ENCODE measurements around the gene PARD3.
"Not testable (repeated sequence)": the region's sequence is repeated elsewhere in the genome, so short reads cannot be mapped to it uniquely, and the experiment has no call there.

The PARD3 gene

GRCh38 chr10:34762603-34763299 is 52.3 kb downstream of the PARD3 start:
- DNase-seq: no peak

DNA sequence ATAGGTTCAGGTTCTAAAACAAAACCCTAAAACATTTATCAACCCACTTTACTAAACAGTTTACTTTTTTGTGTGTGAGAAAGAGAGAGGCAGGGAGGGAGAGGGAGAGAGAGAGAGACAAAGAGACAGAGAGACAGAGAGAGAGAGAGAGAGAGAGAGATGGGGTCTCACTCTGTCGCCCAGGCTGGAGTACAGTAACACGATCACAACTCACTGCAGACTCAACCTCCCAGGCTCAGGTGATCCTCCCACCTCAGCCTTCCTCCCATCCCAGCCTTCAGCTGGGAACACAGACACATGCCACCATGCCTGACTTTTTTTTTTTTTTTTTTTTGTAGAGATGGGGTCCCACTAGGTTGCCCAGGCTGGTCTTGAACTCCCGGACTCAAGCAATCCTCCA is 52.9 kb downstream of the PARD3 start:
- no peak for DNase-seq

DNA sequence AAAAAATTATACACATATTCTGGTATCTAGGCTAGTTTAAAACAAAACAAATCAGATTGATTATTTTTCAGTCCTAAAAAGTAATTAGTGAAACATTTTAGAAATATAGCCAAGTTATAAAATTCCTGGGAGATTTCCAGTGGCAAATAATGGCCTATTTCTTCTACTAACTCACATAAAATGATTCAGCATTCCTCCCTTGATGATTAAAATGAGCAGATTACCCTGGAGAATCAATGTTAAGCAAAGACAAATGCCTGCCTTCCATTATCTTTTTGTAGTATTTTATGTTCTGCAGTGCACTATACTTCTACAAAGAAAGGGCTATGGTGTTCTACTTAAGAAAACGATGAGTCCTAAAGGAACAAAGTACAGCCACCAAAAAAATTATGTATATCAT is 53.6 kb downstream of the PARD3 start:
- DNase-seq: no peak

- no peak for DNase-seq
These were observed 54.5 kb downstream of the PARD3 start for GRCh38 chr10:34760606-34761005.

DNA sequence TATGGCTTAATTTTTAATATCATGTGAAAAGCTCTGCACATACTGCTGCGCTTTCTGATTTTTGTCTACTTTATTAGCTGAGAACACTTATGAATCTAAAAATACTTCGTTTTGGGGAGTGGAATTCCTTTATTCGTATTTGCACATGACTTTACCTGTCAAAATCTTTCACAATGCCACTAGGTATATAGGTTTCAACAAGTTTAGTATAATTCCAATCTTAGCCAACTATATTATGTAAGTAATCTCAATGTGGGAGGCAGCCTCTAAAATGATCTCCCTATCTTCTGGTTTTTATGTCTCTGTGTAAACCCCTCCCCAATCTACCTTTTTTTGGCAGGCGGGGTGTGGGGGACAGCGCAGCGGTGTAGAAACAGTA is 55.3 kb downstream of the PARD3 start:
- DNase-seq: no peak

DNA sequence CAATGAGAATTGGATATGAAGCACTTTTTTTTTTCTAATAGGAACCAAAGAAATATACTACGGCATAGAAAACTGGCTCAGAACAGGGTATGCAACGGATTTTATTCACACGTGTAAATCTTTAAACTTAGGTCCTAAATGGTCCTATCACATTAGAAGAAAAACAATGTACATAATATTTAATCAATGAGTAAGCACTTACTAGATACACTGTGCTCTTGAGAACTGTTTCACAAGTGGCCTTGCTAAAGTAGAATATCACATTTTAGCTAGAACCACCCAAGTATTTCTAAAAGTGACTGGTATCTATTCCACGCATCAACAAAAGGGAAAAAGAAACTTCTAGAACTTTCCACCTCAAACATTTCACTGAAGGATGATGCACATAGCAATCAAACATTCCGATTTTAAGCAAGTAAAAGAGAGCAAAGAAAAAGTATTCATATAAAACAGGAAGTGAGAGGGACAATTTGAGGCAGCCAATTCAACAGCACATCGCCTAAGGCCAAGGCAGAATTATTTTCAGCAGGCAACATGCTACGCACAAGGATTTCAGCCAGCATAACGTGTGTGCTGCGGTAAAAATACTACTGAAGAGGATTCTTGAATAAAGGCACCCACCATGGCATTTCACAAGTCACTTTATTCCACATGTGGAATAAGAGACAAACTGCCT is 55.8 kb downstream of the PARD3 start:
- DNase-seq: no peak

DNA sequence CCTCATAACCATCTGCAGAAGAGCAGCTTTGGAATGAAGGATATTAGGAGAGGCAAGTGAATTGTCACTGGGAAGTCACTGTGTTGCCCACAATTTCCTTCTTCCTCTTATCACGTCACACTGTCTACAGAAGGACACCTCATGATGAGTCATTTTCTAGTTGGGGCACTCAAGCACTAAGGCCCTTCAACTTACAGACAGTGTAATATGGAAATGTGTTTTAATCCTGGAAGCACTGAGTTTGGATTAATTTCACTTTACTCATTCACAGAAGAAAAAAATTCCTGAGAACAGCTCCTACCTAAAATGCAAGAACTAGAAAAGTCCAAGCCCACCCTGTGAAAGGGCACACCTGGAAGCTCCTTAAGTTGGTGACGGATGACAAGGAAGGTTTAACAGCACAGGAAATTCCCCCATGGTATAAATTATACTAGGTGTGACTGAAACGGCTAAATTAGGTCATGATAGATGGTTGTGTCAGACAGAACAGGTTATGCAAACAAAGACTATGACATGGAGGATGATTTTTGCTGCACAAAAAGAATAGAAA is 56.6 kb downstream of the PARD3 start:
- DNase-seq: peak; percentile 27

DNA sequence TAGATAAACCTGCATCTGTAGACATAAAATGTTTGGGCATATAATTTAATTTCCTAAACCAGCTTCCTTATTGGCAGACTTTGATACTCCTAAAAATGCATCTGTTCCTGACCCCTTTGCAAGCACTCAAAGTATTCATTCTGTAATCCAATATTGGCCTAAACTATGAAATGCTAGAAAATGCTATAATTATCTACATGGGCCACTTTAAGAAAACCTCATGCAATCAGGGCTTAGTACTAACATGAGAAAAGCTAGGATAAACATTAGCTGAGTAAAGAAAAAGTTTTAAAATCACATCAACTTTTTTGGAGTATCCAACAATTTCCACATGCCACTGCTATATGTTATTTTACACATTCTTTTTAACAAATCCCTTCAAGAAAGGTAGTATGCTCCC is 57.2 kb downstream of the PARD3 start:
- no peak for DNase-seq

DNA sequence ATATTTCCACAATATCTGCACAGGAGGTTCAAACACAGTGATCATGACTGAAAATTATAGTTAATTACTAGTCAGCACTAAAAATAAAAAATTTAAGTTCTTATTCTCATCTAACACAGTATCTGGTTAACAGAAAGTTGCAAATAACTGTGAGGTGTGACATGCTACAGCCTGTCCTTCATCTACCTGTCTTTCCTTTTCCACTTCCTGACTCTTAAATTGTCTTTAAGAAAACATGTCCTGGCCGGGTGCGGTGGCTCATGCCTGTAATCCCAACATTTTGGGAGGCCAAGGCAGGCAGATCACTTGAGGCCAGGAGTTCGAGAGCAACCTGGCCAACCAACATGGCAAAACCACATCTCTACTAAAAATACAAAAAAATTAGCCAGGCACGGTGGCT is 57.9 kb downstream of the PARD3 start:
- not testable (repeated sequence) for DNase-seq

GRCh38 chr10:34756584-34756983 is 58.5 kb downstream of the PARD3 start:
- DNase-seq: no peak

GRCh38 chr10:34753014-34753757 is 61.9 kb downstream of the PARD3 start:
- DNase-seq: no peak

DNA sequence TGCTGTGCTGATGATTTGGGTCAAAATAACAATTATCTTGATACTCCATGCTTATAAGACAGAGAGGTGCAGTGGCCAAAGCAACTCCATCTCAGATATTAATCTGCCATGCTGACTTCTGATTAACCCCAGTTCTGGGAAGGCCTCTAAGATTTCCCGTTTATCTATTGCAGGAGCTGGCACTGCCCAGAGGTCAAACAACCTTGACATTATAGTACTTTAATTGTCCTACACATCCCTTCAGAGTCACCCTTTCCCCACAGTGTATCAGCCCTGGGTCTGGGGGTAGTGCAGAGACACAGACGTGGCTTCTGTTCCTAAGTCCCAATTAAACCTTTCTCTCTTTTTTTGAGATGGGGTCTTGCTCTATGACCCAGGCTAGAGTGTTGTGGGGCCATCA is 63.8 kb downstream of the PARD3 start:
- no peak for DNase-seq

DNA sequence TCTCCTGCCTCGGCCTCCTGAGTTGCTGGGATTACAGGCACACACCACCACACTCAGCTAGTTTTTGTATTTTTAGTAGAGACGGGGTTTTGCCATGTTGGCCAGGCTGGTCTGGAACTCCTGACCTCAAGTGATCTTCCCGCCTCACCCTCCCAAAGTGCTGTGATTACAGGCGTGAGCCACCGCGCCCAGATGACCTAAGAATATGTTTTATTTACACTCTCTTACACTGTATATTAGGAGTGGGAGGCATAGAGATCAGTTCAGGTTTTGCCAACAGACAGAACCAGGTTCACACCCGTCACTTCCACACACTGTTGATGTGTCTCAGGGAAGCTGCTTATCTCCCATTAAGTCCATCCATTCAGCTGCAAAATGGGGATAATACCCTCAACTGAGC is 64.3 kb downstream of the PARD3 start:
- not testable (repeated sequence) for DNase-seq

DNA sequence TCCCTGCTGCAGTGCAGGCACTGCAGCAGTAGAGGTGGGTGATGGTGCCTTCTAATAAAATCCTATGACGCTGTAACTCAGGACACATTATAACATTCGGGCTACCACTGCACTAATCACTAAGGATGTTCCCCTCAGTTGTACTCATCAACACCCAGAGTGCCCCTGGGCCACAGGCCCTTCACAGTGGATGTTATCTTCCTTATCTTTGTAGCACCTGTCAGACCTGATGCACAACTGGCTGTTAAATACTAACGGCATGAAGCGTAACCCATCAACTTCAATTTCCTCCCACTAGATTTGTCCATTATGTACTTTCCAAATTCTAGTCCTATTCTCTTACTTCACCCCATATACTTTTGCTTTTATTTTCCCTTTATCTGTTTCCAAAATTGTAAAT is 66.3 kb downstream of the PARD3 start:
- DNase-seq: no peak

DNA sequence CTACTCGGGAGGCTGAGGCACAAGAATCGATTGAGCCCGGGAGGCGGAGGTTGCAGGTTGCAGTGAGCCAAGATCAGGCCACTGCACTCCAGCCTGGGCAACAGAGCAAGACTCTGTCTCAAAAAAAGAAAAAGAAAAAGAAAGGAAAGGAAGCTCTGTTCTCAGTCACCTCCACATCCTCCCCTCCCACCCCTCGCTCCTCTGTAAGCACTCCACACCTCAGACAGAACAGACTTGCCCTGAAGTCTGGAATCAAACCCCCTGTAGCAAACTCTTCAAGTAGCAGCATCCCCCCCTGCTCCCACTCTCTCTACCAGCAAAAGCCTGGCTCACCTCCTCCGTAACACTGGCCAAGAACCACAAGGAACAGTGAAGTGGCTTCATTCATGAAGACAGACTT is 66.7 kb downstream of the PARD3 start:
- DNase-seq: no peak

GRCh38 chr10:34746094-34746493 is 69.0 kb downstream of the PARD3 start:
- DNase-seq: no peak

DNA sequence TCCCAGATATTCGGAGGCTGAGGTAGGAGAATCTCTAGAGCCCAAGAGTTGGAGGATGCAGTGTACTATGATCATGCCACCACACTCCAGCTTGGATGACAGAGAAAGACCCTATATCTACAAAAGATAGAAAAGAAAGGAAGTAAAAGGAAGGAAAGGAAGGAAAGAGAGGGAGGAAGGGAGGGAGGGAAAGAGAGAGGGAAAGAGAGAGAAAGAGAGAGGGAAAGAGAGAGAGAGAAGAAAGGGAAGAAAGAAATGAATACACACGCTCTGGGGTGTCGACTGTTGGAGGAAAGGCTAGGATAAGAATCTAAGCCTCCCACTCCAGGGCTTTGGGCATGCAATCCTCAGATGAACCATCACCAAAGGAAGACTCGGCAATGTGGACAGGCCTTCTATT is 69.9 kb downstream of the PARD3 start:
- no peak for DNase-seq

- no peak for DNase-seq
These were observed 70.5 kb downstream of the PARD3 start for GRCh38 chr10:34744590-34744989.

- no peak for DNase-seq
These were observed 71.3 kb downstream of the PARD3 start for GRCh38 chr10:34743814-34744213.

GRCh38 chr10:34742456-34742855 is 72.6 kb downstream of the PARD3 start:
- DNase-seq: no peak

DNA sequence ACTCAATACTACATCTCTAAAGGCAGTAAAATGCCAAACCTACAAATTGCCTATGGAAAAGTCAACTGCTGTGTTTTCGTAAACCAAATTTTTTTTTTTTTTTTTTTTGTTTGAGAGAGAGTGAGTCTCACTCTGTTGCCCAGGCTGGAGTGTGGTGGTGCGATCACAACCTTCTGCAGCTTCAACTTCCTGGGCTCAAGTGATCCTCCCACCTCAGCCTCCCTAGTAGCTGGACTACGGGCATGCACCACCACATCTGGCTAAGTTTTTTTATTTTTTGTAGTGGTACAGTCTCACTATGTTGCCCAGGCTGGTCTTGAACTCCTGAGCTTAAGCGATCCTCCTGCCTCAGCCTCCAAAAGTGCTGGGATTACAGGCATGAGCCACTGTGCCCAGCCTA is 74.0 kb downstream of the PARD3 start:
- not testable (repeated sequence) for DNase-seq

DNA sequence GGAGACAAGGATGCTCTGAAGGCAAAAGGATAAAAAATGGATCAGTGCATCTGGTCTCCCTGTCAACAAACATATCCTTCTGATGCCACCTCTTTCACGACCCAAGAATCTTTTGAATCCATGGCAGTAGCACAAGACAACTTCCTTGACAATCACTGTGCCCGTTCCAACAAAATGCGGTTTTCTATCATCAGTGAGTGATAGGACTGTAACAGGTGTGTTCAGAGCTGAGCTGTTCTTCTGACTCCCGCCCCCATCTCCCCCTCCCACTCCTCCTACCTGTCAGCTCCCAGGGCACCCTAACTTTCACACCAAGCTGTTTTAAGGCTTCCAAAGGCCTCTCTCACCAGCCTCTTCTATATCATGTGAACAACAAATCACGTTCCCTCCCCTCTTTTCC is 74.8 kb downstream of the PARD3 start:
- DNase-seq: no peak

DNA sequence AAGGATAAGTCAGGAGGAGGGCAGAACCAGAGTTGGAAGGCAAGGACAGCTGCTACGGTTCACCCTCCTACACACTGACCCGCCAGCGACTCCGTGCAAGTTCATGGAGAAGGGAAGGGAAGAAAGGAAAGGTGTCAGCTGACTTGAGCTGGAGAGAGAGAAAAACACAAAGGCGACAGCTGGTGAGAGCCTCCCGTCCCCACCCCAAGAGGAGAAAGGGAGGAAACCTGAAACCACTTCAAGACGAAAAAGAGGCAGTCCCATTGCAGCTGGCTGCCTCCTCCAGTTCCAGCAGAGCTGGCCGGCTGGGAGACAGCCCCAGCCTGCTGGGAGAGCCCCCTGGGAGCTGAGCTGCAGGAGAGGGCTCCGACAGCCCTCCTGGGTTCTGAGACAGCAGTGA is 75.2 kb downstream of the PARD3 start:
- peak; percentile 17 for DNase-seq

- DNase-seq: no peak
These were observed 77.3 kb downstream of the PARD3 start for GRCh38 chr10:34737772-34738169.

All from SHP77 treated with DMSO at 0.1 percent for 48 hours (cell line).